Measurements from ENCODE around the gene COL4A2.
"Not testable (repeated sequence)": the region's sequence is repeated elsewhere in the genome, so short reads cannot be mapped to it uniquely, and the experiment has no call there.

Gene COL4A2

DNA sequence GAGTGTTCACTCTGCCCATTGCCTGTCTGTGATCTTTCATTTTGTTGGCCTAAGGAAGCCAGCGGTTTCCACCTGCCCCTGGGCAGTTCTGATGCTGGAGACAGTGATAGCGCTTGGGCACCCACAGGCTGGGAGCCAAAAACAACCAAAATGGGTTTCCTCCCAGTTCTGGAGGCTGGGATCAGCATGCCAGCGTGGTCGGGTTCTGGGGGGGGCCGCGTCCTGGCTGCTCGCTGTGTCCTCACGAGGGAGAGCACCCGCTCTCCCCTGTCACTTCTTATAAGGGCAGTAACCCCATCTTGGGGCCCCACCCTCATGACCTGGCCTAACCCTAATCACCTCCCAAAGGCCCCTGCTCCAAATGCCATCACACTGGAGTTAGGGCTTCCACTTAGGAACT is 186.5 kb downstream of the COL4A2 start:
- Histone ChIP-seq H3K36me3 (no peaks in the 10 kb centered on the region), H3K27ac (no peak overlapping the region), H3K4me3 (ENCODE audit: low read depth in 1 of 2, low read length in 1 of 2) (no peak overlapping the region), H3K27me3 (no peaks in the 10 kb centered on the region), H3K4me1 (ENCODE audit: control insufficient read depth in 1 of 2, insufficient read depth in 1 of 2, low read depth in 1 of 2, low read length in 1 of 2) (no peaks in the 10 kb centered on the region), H3K9me3 (no peaks in the 10 kb centered on the region)
- TF ChIP-seq, protein P1, sequence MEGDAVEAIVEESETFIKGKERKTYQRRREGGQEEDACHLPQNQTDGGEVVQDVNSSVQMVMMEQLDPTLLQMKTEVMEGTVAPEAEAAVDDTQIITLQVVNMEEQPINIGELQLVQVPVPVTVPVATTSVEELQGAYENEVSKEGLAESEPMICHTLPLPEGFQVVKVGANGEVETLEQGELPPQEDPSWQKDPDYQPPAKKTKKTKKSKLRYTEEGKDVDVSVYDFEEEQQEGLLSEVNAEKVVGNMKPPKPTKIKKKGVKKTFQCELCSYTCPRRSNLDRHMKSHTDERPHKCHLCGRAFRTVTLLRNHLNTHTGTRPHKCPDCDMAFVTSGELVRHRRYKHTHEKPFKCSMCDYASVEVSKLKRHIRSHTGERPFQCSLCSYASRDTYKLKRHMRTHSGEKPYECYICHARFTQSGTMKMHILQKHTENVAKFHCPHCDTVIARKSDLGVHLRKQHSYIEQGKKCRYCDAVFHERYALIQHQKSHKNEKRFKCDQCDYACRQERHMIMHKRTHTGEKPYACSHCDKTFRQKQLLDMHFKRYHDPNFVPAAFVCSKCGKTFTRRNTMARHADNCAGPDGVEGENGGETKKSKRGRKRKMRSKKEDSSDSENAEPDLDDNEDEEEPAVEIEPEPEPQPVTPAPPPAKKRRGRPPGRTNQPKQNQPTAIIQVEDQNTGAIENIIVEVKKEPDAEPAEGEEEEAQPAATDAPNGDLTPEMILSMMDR (IDR thresholded peaks at IDR 0.05): no peak

DNA sequence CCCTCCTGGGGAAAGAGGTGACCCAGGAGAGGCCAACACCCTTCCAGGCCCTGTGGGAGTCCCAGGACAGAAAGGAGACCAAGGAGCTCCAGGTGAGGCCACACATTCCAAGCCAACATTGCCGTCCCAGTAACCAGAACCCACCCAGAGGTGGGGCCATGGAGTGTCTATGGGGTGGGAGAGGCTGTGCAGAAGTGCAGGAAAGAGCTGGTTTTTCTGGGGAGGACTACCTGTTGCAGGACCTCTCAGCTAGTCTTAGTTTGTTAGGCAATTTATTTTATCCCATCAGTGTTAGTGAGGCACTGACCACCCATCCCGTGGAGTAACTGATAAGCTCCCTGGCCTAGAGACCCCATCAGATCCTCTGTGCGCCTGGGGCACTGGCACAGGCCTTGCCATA is 188.3 kb downstream of the COL4A2 start:
- H3K27ac ChIP-seq: no peak overlapping the region
- H3K36me3 ChIP-seq: no peaks in the 10 kb centered on the region
- no peaks in the 10 kb centered on the region for H3K4me1 ChIP-seq (ENCODE audit: control insufficient read depth in 1 of 2, insufficient read depth in 1 of 2, low read depth in 1 of 2, low read length in 1 of 2)
- no peak overlapping the region for H3K4me3 ChIP-seq (ENCODE audit: low read depth in 1 of 2, low read length in 1 of 2)
- no peaks in the 10 kb centered on the region for H3K9me3 ChIP-seq
- H3K27me3 ChIP-seq: no peaks in the 10 kb centered on the region
- TF ChIP-seq, protein P1 (IDR thresholded peaks at IDR 0.05): no peak

DNA sequence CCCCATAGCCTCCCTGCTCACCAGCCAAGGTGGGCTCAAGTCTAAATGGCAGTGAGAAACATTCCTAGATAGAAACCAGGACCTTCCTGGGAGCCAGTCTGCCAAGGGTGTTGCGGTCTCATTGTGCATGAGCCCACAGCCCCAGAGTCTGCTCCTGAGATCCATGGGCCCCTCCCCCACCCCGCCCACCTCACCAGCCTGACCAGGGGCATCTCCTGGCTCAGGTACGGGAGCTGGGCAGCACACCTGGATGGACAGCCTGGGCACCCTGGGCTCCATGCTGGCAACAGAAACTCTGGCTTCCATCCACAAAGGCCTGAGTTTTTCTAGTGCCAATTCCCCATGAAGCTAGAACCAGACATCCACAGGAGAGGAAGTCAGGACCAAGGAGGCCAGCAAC is 188.8 kb downstream of the COL4A2 start:
- no peak overlapping the region for H3K27ac ChIP-seq
- H3K36me3 ChIP-seq: no peaks in the 10 kb centered on the region
- no peaks in the 10 kb centered on the region for H3K9me3 ChIP-seq
- H3K4me1 ChIP-seq (ENCODE audit: control insufficient read depth in 1 of 2, insufficient read depth in 1 of 2, low read depth in 1 of 2, low read length in 1 of 2): no peaks in the 10 kb centered on the region
- H3K4me3 ChIP-seq (ENCODE audit: low read depth in 1 of 2, low read length in 1 of 2): no peak overlapping the region
- TF ChIP-seq, protein P1 (IDR thresholded peaks at IDR 0.05): no peak
- H3K27me3 ChIP-seq: no peaks in the 10 kb centered on the region

DNA sequence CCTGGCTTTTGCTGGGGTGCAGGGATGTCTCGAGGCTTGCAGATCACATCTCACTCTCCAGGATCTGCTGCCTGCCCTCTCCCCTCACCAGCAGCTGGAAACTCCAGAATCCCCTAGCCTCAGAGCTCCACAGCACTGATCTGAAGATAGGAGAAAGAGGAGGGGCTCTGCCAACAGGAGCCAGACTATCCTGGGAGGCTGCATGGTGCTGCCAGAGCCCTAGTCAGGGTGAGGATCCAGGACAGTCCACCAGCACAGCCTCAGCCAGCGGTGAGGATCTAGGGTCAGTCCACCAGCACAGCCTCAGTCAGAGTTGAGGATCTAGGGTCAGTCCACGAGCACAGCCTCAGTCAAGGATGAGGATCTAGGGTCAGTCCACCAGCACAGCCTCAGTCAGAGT is 189.2 kb downstream of the COL4A2 start:
- no peak overlapping the region for H3K27ac ChIP-seq
- TF ChIP-seq, protein P1 (IDR thresholded peaks at IDR 0.05): no peak
- H3K4me1 ChIP-seq (ENCODE audit: control insufficient read depth in 1 of 2, insufficient read depth in 1 of 2, low read depth in 1 of 2, low read length in 1 of 2): no peaks in the 10 kb centered on the region
- no peak overlapping the region for H3K4me3 ChIP-seq (ENCODE audit: low read depth in 1 of 2, low read length in 1 of 2)
- H3K27me3 ChIP-seq: no peaks in the 10 kb centered on the region
- H3K9me3 ChIP-seq: no peaks in the 10 kb centered on the region
- H3K36me3 ChIP-seq: no peaks in the 10 kb centered on the region

DNA sequence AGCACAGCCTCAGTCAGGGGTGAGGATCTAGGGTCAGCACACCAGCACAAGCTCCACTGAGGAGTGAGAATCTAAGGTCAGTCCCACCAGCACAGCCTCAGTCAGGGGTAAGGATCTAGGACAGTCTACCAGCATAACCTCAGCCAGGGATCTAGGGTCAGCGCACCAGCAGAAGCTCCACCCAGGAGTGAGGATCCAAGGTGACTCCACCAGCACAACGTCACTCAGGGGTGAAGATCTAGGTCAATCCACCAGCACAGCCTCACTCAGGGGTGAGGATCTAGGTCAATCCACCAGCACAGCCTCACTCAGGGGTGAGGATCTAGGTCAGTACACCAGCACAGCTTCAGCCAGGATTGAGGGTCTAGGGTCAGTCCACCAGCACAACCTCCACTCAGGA is 189.9 kb downstream of the COL4A2 start:
- H3K36me3 ChIP-seq: no peaks in the 10 kb centered on the region

DNA sequence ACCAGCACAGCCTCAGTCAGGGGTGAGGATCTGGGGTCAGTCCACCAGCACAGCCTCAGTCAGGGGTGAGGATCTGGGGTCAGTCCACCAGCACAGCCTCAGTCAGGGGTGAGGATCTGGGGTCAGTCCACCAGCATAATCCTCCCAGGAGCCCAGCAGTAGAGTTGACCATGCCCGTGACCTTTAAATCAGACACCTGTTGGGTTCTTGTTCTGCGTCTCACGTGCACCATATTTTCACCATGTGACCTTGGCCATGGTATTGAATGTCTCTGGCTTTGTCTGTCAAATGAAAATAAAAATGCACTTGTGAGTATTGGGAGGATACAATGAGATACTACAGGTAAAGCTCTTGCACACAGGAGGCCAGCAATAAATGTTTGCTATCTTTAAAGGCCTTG is 190.8 kb downstream of the COL4A2 start:
- not testable (repeated sequence) for H3K4me1 ChIP-seq (ENCODE audit: control insufficient read depth in 1 of 2, insufficient read depth in 1 of 2, low read depth in 1 of 2, low read length in 1 of 2); H3K27ac ChIP-seq; H3K36me3 ChIP-seq; H3K27me3 ChIP-seq; H3K4me3 ChIP-seq (ENCODE audit: low read depth in 1 of 2, low read length in 1 of 2); H3K9me3 ChIP-seq

More for the DNA sequence above, 189.9 kb downstream of the COL4A2 start:
- Histone ChIP-seq H3K9me3 (no peaks in the 10 kb centered on the region), H3K27ac (no peak overlapping the region), H3K4me3 (ENCODE audit: low read depth in 1 of 2, low read length in 1 of 2) (no peak overlapping the region), H3K27me3 (no peaks in the 10 kb centered on the region), H3K4me1 (ENCODE audit: control insufficient read depth in 1 of 2, insufficient read depth in 1 of 2, low read depth in 1 of 2, low read length in 1 of 2) (no peaks in the 10 kb centered on the region)
- TF ChIP-seq, protein P1 (IDR thresholded peaks at IDR 0.05): no peak

Data from neutrophil (primary cell).